GM04503 (cell line): ENCODE results near the gene CSMD2.
A peak's percentile ranks its signal among the peaks of the same experiment; 100 is the strongest.

Experiments used
- DNase-seq: peaks from one replicate; pipeline ENCODE4 v3.0.0-alpha.2; 2012; ENCODE audit warnings: low read depth

CSMD2 gene

DNA sequence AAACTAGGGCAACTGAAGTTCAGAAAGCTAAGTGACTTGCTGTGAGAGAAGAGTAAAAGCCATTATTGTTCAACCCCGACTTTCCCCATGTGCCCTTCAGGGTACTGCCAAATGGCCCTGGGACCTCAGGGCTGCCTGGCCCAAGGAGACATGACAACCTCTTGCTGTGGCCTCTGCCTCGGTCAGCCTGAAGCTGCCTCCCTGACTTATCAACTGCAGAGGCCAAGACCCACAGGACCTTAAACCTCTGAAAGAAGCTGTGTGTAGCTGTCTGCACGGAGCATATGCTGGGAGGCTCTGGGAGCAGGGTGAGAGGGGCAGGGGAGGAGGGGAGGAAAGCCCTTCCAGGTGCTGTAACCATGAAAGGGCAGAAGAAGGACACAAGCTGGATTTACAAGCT lies 265.3 kb downstream of the CSMD2 start:
- DNase-seq: no peak

GRCh38 chr1:33898881-33899280 lies 266.1 kb downstream of the CSMD2 start:
- DNase-seq: no peak

DNA sequence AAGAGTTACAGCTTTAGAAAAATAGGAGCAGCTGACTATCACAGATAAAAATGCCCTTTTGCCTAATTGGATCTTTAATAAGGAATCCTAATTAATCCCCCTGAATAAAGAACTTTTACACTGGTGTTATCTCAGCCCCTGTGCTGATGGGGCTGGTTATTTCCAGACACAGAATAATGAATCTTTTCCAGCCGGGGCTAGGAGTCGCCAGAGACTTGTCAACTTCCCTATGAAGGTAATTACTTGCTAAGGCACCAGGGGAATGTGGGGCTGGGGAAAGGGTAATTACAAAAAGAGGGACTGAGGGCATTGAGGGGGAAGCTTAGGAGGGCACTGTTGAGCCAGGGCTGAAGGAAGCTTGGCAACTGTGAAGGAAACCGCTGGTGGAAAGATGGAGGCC lies 266.6 kb downstream of the CSMD2 start:
- DNase-seq: no peak

- no peak for DNase-seq
Observed at GRCh38 chr1:33897092-33897725, 267.8 kb downstream of the CSMD2 start.

DNA sequence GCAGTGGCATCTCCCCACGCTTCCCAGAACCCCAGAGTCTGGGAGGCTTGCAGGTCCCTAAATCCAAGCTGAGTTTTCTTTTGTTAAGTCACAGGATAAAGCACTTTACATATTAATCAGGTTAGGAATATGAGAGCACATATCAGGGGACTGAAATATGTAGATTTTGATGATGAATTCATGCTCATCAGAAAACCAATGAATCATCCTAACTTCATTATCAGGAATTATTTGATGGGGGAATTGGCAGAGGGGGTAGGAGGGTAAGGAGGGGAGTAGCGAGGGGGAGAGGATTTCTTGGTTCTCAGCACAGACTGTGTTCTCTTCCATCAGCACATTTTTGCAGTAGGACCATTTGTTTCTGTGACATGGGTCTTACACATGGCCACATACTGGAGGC lies 269.1 kb downstream of the CSMD2 start:
- DNase-seq: no peak

GRCh38 chr1:33895396-33895795 lies 269.6 kb downstream of the CSMD2 start:
- DNase-seq: no peak

- DNase-seq: peak; percentile 82
Observed at GRCh38 chr1:33893147-33893830, 271.7 kb downstream of the CSMD2 start.

GRCh38 chr1:33886496-33886895 lies 278.5 kb downstream of the CSMD2 start:
- DNase-seq: no peak

- no peak for DNase-seq
Observed at GRCh38 chr1:33880305-33880704, 284.7 kb downstream of the CSMD2 start.

- no peak for DNase-seq
Observed at GRCh38 chr1:33878392-33878791, 286.6 kb downstream of the CSMD2 start.

DNA sequence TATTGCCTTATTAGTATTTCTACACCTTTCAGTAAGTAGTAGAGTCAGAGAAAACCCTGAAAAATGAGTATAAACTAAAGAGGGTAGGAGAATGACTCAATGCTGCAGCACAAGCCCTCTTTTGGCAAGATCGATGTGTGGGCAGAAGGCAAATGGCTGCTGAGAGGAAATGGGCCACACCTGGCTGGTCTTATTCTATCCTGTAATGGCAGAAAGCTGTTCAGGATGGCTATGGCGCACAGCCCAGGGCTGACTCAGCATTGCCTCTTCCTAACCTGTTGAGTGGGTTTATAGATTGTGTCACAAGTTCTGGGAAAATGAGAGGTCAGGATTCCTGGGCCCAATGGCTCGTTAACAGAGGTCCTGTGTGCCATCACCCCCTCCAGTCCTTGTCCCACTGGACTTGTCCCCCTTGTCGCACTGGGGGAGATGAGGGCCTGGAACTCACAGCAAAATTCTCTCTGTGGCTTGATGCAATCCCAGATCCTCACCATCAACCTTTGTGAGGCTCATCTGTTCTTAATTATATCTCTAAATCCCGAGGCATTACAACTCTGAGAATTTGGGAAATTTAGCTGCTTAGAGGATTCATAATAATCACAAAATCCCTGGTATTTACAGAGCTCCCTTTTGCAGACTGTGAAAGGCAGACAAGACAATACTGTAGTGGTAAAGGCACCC lies 287.9 kb downstream of the CSMD2 start:
- peak; percentile 54 for DNase-seq

DNA sequence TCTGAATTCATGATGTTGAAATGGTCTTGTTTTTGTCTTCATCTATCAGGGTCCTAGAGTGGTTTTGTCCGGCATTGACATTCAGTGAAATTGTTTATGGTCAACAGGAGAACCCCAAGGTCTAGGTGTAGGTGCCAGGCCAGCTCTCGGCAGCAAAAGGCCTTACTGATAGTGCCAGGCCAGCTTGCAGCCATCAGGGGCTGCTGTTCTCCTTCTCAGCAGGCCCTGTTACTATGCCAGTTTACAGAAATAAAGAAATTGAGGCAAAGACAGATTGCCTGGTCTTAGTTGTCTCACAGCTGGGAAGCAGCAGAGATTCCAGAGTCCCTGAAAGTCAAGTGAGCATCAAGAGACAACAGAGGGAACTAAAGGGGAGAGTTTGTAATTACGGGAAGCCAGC lies 289.2 kb downstream of the CSMD2 start:
- no peak for DNase-seq

DNA sequence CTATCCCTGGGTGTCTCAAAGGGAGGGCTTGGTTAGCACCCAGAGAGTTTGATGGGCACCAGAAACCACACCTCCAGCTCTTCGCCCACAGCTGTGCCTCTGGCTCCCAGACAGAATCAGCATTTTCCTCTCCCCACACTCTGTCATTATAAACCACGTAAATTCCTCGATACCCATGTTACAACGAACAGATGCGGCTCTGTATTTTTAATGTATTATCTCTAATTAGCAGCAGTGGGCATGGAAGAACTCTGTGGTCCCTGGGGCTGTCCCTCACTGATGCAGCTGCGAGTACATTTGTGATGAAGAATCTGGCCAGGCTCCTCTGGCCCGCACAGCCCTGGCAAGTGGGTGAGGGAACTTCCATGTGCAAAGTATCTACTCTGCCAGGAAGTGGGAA lies 290.4 kb downstream of the CSMD2 start:
- DNase-seq: no peak

DNA sequence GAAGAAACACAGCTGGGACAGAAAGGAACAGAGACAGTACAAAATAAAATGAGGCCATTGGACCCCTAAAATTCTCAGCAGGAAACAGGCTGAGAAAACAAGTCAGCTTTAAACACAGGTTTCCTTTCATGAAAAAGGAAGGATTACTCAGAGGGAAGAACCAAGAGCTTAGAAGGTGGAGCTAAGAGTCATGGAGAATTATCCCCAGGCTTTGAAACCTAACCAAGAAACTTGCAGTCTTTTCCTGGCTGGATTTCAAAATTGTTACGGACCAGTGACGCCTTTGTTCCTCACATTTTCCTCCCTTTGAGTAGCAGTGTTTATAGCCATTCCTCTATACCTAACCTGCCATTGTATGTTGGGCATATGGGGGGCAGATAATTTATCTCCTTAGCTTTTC lies 292.3 kb downstream of the CSMD2 start:
- DNase-seq: no peak

GRCh38 chr1:33872275-33872674 lies 292.8 kb downstream of the CSMD2 start:
- DNase-seq: no peak

DNA sequence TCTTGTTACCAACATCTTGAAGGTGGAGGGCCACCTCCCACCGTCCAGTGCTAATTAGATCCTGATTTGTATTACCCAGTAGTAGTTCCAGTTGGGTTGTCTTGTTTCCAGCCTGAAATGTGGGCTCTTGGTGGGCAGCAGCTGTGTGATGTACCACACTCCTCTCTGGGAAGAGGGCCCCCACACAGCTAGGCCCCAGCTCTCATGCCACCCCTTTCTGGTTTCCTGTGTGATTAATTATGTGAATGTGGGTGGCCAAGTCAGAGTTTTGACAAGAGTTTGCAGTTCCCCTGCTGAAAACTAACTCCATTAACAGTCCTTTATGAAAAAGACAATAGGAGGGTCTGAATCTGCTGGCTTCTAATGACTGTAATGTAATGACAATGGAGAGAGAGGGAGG lies 297.3 kb downstream of the CSMD2 start:
- no peak for DNase-seq

DNA sequence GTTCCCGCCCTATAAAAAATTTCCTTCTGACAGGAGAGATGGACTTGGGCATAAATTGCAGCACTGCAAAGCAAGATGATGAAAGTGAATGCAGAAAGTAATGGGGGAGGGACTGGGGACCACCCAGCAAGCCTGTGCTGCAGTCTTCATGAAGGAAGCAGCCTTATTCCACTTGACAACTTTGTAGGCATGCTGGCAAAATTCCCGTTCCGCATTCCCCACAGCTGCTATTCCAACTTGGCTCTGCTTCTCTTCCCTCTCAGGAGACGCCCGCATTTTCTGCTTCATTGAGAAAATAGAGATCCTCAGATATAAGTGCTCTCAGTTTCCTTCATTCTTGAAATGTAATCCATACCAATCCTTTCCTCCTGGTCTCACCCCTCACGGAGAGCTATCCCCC lies 298.7 kb downstream of the CSMD2 start:
- DNase-seq: no peak

- DNase-seq: no peak
Observed at GRCh38 chr1:33864460-33865389, 300.3 kb downstream of the CSMD2 start.

- no peak for DNase-seq
Observed at GRCh38 chr1:33863779-33864178, 301.3 kb downstream of the CSMD2 start, which contains the start of gene HMGB4. TSS of gene HMGB4 (plus strand) at chr1:33864079. CDS start at chr1:33864192, 113 bp downstream.

DNA sequence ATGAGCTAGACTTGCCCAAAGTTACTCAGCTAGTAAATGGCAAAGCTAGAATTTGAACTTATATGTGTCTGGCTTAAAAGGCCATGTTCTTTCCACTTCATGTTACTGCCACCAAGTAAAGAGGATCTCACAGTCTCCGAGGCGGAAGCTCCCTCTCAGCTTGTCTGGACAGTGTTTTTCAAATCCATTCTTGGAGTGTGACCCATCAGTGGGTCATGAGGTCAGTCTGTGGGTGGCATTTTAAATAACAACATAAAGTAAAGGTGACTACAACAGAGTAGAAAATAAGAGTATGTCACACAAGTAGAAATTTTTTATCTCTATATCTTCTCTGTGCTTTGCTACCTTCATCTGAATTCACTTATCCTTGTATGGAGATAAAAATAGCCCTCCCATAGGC lies 304.4 kb downstream of the CSMD2 start:
- no peak for DNase-seq

DNA sequence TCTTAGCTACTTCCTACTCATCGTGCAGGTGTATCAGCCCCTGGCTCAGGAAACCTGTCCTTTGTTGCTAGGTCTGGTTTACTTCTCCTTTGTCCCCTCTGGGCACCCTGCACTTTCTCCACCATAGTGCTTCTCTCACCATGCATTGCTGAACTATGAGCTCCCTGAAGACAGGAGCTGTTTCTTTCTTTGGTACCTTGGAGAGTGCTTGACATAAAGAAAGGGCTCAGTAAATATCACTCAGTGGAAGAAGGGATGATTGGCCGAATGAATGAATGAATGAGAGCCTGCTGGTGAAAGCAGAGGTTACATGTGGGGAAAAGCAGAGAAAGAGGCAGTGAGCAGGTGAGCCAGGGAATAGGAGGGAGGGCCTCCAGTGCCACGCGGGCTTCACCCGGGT lies 310.9 kb downstream of the CSMD2 start:
- no peak for DNase-seq

- DNase-seq: no peak
Observed at GRCh38 chr1:33853431-33853830, 311.6 kb downstream of the CSMD2 start.
